Dendritic cell treated with granulocyte-macrophage colony-stimulating factor and Interleukin-4, amounts not matched to agents 40 ng/mL and 50 ng/mL, for 4 days (primary cell): ENCODE data around the gene CNOT4.
"Not testable (repeated sequence)": the region's sequence is repeated elsewhere in the genome, so short reads cannot be mapped to it uniquely, and the experiment has no call there.

Experiments
- H3K27ac Mint-ChIP-seq: one replicate; pipeline ENCODE4 v1.8.0; 2022; ENCODE audit warnings: mild to moderate bottlenecking, mixed read lengths
- H3K27me3 Mint-ChIP-seq: one replicate; pipeline ENCODE4 v1.8.0; 2022; ENCODE audit warnings: mild to moderate bottlenecking, mixed read lengths
- H3K36me3 Mint-ChIP-seq: one replicate; pipeline ENCODE4 v1.8.0; 2022; ENCODE audit warnings: low read depth, mixed read lengths
- H3K4me1 Mint-ChIP-seq: one replicate; pipeline ENCODE4 v1.8.0; 2022; ENCODE audit warnings: low read depth, mixed read lengths
- H3K4me3 Mint-ChIP-seq: one replicate; pipeline ENCODE4 v1.8.0; 2022; ENCODE audit warnings: mild to moderate bottlenecking, moderate library complexity, mixed read lengths
- H3K9me3 Mint-ChIP-seq: one replicate; pipeline ENCODE4 v1.8.0; 2022; ENCODE audit warnings: mixed read lengths
- intact Hi-C: fragments of 100-400 bp; cut with micrococcal nuclease; formaldehyde crosslinking; loops from one replicate; pipeline ENCODE4 v1.15.0; 2022

CNOT4 gene

GRCh38 chr7:135321556-135321955 is 188.3 kb downstream of the CNOT4 start:
- no peaks in the 10 kb centered on the region for H3K27me3 Mint-ChIP-seq
- no peaks in the 10 kb centered on the region for H3K9me3 Mint-ChIP-seq
- no peaks in the 10 kb centered on the region for H3K4me1 Mint-ChIP-seq
- H3K27ac Mint-ChIP-seq, result no peak overlapping the region
- no peaks in the 10 kb centered on the region for H3K36me3 Mint-ChIP-seq
- intact Hi-C loops, result no loop called here
- H3K4me3 Mint-ChIP-seq, result no peak overlapping the region

GRCh38 chr7:135320953-135321352 is 188.9 kb downstream of the CNOT4 start:
- H3K27ac Mint-ChIP-seq, H3K4me3 Mint-ChIP-seq, intact Hi-C loops, H3K9me3 Mint-ChIP-seq, H3K4me1 Mint-ChIP-seq, H3K36me3 Mint-ChIP-seq, H3K27me3 Mint-ChIP-seq: not testable (repeated sequence)

- intact Hi-C loops, result no loop called here
- H3K4me1 Mint-ChIP-seq, result no peaks in the 10 kb centered on the region
- no peaks in the 10 kb centered on the region for H3K9me3 Mint-ChIP-seq
- no peaks in the 10 kb centered on the region for H3K27me3 Mint-ChIP-seq
- no peaks in the 10 kb centered on the region for H3K36me3 Mint-ChIP-seq
- no peak overlapping the region for H3K27ac Mint-ChIP-seq
- H3K4me3 Mint-ChIP-seq, result no peak overlapping the region
Observed at GRCh38 chr7:135320268-135320667, 189.6 kb downstream of the CNOT4 start.

GRCh38 chr7:135317676-135318325 is 192.1 kb downstream of the CNOT4 start:
- H3K9me3 Mint-ChIP-seq, result no peaks in the 10 kb centered on the region
- H3K27me3 Mint-ChIP-seq, result no peaks in the 10 kb centered on the region
- no peak overlapping the region for H3K4me3 Mint-ChIP-seq
- no peaks in the 10 kb centered on the region for H3K4me1 Mint-ChIP-seq
- H3K27ac Mint-ChIP-seq, result no peak overlapping the region
- no peaks in the 10 kb centered on the region for H3K36me3 Mint-ChIP-seq
- intact Hi-C loops, result no loop called here

GRCh38 chr7:135316648-135317313 is 193.1 kb downstream of the CNOT4 start:
- Mint-ChIP-seq H3K4me3 (no peak overlapping the region), H3K27me3 (no peaks in the 10 kb centered on the region), H3K4me1 (no peaks in the 10 kb centered on the region), H3K36me3 (no peaks in the 10 kb centered on the region), H3K9me3 (no peaks in the 10 kb centered on the region), H3K27ac (no peak overlapping the region)
- intact Hi-C loops, result no loop called here

- no peaks in the 10 kb centered on the region for H3K27me3 Mint-ChIP-seq
- H3K36me3 Mint-ChIP-seq, result no peaks in the 10 kb centered on the region
- H3K27ac Mint-ChIP-seq, result no peak overlapping the region
- no peaks in the 10 kb centered on the region for H3K4me1 Mint-ChIP-seq
- intact Hi-C loops, result no loop called here
- H3K4me3 Mint-ChIP-seq, result no peak overlapping the region
- H3K9me3 Mint-ChIP-seq, result peaks cover 3% of the 10 kb centered on the region
Observed at GRCh38 chr7:135313971-135314370, 195.9 kb downstream of the CNOT4 start.
